ENCODE results near the gene ZNF414. TPM values are rescaled to one million over a fixed set of nuclear protein-coding genes. Genes with fewer than 3 reads are reported as not detected.
A peak's percentile ranks its signal among the peaks of the same experiment; 100 is the strongest.

Gene ZNF414
- total RNA-seq, 4 donors from 2014 or later = 10.3 to 62.4 (median 21.2) TPM

DNA sequence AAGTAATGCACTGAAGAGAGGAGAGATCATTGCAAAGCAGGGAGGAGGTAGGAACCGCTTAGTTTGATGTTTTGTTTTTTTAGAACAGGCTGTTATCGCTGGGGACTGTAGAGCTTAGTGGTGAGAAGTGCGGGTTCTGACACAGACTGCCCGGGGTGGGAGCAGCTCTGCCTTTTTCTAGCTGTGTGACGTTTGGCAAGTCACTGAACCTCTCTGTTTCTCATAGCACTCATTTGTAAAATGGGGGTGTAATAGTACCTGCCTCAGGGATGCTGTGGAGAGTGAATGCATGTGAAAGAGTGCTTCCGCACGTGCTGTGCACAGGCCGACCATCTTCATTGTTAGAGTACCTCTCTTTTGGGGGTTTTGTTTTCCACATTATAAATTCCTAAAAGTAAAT lies 30.8 kb downstream of the ZNF414 start:
- Histone ChIP-seq H3K27ac (no peak overlapping the region), H3K4me3 (no peak overlapping the region), H3K9me3 (no peaks in the 10 kb centered on the region), H3K4me1 (peaks cover 0 to 50% (median 3%) of the 10 kb centered on the region in 4 donors), H3K36me3 (peaks cover 6 to 87% (median 24%) of the 10 kb centered on the region in 3 donors), H3K27me3 (no peaks in the 10 kb centered on the region)
- no peak for DNase-seq (ENCODE audit: low spot score in 2 of 2)
- TF ChIP-seq POLR2A (IDR thresholded peaks at IDR 0.05) (no peak), EP300 (IDR thresholded peaks at IDR 0.05) (no peak)
- WGBS, 2 donors = 89 to 91% methylated on average over 8 of the region's 8 CpGs

DNA sequence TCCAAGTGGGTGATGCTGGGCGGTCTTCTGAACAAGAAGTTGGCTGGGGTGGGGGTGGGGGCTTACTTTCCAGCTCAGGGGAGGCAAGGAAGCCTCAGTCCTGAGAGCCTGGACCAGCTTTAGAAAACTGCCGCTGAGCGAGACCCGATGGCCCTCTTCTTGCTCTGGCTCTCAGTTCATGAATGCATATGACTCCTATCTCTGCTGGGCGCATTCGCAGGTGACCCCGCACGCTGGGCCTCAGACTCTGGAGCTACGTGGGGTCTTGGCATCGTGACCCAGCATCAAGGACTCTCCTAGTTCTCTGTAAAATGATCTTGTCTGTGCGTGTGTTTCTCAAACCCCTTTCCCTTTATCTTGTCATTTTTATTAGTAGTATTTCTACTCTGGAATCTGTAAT lies 31.3 kb downstream of the ZNF414 start:
- no peak for DNase-seq (ENCODE audit: low spot score in 2 of 2)
- no peak overlapping the region for H3K27ac ChIP-seq
- H3K9me3 ChIP-seq = no peaks in the 10 kb centered on the region
- no peak overlapping the region for H3K4me3 ChIP-seq
- peaks cover 6 to 87% (median 22%) of the 10 kb centered on the region in 3 donors for H3K36me3 ChIP-seq
- no peaks in the 10 kb centered on the region for H3K27me3 ChIP-seq
- peaks cover 0 to 52% (median 3%) of the 10 kb centered on the region in 4 donors for H3K4me1 ChIP-seq
- WGBS, 2 donors = 92 to 94% methylated on average over 11 of the region's 11 CpGs
- TF ChIP-seq EP300 (IDR thresholded peaks at IDR 0.05) = no peak
- TF ChIP-seq POLR2A (IDR thresholded peaks at IDR 0.05) = no peak
- TF ChIP-seq, protein P1, sequence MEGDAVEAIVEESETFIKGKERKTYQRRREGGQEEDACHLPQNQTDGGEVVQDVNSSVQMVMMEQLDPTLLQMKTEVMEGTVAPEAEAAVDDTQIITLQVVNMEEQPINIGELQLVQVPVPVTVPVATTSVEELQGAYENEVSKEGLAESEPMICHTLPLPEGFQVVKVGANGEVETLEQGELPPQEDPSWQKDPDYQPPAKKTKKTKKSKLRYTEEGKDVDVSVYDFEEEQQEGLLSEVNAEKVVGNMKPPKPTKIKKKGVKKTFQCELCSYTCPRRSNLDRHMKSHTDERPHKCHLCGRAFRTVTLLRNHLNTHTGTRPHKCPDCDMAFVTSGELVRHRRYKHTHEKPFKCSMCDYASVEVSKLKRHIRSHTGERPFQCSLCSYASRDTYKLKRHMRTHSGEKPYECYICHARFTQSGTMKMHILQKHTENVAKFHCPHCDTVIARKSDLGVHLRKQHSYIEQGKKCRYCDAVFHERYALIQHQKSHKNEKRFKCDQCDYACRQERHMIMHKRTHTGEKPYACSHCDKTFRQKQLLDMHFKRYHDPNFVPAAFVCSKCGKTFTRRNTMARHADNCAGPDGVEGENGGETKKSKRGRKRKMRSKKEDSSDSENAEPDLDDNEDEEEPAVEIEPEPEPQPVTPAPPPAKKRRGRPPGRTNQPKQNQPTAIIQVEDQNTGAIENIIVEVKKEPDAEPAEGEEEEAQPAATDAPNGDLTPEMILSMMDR (IDR thresholded peaks at IDR 0.05) = no peak

DNA sequence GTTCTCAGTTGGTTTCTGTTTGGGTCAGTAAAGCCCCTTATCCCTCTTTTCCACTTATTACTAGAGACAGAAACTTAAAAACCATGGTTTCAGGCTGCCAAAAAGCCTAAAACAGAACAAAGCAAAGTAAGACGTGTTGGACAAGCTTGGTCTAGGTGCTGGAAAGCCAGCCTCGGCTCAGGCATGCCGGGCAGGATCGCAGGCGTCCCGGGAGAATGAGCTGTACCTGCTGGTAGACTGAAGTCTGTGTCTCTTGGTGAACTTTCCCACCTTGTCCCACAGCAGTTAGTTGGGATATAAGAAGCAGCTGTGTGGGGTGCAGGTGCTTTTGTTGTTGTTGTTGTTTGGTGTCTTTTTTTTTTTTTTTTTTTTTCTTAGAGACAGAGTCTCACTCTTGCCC lies 32.4 kb downstream of the ZNF414 start:
- 72 to 74% methylated on average over 6 of the region's 6 CpGs for WGBS, 2 donors

DNA sequence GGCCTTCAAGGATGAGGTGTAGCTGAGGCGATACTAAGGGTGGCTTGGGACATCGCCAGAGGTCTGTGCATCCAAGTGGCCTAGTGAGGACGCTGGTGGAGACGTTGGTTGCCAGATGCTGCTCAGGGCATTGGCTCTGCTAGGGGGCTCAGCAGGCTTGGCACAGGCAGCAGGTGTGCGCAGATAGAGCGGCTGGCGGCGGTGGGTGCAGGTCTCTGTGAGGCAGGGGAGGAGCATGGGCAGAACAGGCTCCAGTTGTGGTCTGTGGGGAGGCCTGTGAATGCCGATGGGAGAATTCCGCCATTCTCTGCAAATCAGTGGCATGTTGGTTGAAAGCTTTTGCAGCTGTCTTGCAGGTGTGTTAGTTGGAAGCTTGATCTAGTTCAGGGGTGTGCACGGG lies 32.8 kb downstream of the ZNF414 start:
- Histone ChIP-seq H3K4me3 (no peak overlapping the region), H3K36me3 (peaks cover 6 to 87% (median 11%) of the 10 kb centered on the region in 3 donors), H3K9me3 (no peaks in the 10 kb centered on the region), H3K27me3 (no peaks in the 10 kb centered on the region), H3K4me1 (peaks cover 0 to 61% (median 0%) of the 10 kb centered on the region in 4 donors), H3K27ac (no peak overlapping the region)
- TF ChIP-seq, protein P1 (IDR thresholded peaks at IDR 0.05) = no peak
- TF ChIP-seq POLR2A (IDR thresholded peaks at IDR 0.05) = no peak
- TF ChIP-seq EP300 (IDR thresholded peaks at IDR 0.05) = no peak
- no peak for DNase-seq (ENCODE audit: low spot score in 2 of 2)
- WGBS, 2 donors = 79 to 80% methylated on average over 11 of the region's 11 CpGs

More for the DNA sequence above, 32.4 kb downstream of the ZNF414 start:
- no peak for DNase-seq (ENCODE audit: low spot score in 2 of 2)
- Histone ChIP-seq H3K36me3 (peaks cover 6 to 87% (median 15%) of the 10 kb centered on the region in 3 donors), H3K9me3 (no peaks in the 10 kb centered on the region), H3K27ac (no peak overlapping the region), H3K27me3 (no peaks in the 10 kb centered on the region), H3K4me3 (no peak overlapping the region), H3K4me1 (peaks cover 0 to 57% (median 0%) of the 10 kb centered on the region in 4 donors)
- TF ChIP-seq EP300 (IDR thresholded peaks at IDR 0.05) (no peak), POLR2A (IDR thresholded peaks at IDR 0.05) (no peak)
- TF ChIP-seq, protein P1 (IDR thresholded peaks at IDR 0.05) = no peak

DNA sequence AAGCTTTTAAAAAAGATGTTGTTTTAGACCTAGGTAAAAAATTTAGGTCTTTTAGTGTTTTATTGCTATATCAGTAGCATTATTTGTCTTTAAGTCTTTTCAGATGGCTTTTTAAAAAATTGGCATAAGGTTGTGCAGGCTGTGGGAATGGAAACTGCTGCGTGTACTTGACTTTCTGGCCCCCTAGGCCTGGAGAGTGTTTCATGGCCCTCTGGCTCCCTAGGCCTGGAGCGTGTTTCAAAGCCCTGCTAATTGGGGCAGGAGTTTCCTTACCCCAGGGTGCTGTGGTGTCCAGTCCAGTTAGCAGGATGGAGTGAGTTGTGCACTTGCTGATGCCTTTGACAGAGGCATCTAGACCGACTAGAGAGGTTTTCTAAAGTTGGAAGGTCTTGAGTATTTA lies 35.4 kb downstream of the ZNF414 start:
- TF ChIP-seq POLR2A (IDR thresholded peaks at IDR 0.05) = no peak
- no peak for TF ChIP-seq EP300 (IDR thresholded peaks at IDR 0.05)
- TF ChIP-seq, protein P1 (IDR thresholded peaks at IDR 0.05) = no peak
- Histone ChIP-seq H3K4me1 (peaks cover 0 to 53% (median 0%) of the 10 kb centered on the region in 4 donors), H3K4me3 (no peak overlapping the region), H3K27ac (peak overlapping the region in 1 of 4 donors; percentile 34), H3K36me3 (peaks cover 0 to 86% (median 4%) of the 10 kb centered on the region in 3 donors), H3K9me3 (no peaks in the 10 kb centered on the region), H3K27me3 (no peaks in the 10 kb centered on the region)
- no peak for DNase-seq (ENCODE audit: low spot score in 2 of 2)
- whole genome bisulfite sequencing, 2 donors = 59% methylated on average over 3 of the region's 3 CpGs

Measured in tibial nerve (tissue), 4 donors.